HG03095 (cell line): ENCODE measurements around the gene SETD2.
"Not testable (repeated sequence)": the region's sequence is repeated elsewhere in the genome, so short reads cannot be mapped to it uniquely, and the experiment has no call there.

ENCODE experiments used
- ATAC-seq: cut with Tn5 transposase; IDR thresholded peaks from one replicate; pipeline ENCODE4 v1.9.1; 2021; ENCODE audit warnings: moderate library complexity; ENCODE audit not compliant: unreplicated experiment

The SETD2 gene, protein sequence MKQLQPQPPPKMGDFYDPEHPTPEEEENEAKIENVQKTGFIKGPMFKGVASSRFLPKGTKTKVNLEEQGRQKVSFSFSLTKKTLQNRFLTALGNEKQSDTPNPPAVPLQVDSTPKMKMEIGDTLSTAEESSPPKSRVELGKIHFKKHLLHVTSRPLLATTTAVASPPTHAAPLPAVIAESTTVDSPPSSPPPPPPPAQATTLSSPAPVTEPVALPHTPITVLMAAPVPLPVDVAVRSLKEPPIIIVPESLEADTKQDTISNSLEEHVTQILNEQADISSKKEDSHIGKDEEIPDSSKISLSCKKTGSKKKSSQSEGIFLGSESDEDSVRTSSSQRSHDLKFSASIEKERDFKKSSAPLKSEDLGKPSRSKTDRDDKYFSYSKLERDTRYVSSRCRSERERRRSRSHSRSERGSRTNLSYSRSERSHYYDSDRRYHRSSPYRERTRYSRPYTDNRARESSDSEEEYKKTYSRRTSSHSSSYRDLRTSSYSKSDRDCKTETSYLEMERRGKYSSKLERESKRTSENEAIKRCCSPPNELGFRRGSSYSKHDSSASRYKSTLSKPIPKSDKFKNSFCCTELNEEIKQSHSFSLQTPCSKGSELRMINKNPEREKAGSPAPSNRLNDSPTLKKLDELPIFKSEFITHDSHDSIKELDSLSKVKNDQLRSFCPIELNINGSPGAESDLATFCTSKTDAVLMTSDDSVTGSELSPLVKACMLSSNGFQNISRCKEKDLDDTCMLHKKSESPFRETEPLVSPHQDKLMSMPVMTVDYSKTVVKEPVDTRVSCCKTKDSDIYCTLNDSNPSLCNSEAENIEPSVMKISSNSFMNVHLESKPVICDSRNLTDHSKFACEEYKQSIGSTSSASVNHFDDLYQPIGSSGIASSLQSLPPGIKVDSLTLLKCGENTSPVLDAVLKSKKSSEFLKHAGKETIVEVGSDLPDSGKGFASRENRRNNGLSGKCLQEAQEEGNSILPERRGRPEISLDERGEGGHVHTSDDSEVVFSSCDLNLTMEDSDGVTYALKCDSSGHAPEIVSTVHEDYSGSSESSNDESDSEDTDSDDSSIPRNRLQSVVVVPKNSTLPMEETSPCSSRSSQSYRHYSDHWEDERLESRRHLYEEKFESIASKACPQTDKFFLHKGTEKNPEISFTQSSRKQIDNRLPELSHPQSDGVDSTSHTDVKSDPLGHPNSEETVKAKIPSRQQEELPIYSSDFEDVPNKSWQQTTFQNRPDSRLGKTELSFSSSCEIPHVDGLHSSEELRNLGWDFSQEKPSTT (N-terminal part only)

DNA sequence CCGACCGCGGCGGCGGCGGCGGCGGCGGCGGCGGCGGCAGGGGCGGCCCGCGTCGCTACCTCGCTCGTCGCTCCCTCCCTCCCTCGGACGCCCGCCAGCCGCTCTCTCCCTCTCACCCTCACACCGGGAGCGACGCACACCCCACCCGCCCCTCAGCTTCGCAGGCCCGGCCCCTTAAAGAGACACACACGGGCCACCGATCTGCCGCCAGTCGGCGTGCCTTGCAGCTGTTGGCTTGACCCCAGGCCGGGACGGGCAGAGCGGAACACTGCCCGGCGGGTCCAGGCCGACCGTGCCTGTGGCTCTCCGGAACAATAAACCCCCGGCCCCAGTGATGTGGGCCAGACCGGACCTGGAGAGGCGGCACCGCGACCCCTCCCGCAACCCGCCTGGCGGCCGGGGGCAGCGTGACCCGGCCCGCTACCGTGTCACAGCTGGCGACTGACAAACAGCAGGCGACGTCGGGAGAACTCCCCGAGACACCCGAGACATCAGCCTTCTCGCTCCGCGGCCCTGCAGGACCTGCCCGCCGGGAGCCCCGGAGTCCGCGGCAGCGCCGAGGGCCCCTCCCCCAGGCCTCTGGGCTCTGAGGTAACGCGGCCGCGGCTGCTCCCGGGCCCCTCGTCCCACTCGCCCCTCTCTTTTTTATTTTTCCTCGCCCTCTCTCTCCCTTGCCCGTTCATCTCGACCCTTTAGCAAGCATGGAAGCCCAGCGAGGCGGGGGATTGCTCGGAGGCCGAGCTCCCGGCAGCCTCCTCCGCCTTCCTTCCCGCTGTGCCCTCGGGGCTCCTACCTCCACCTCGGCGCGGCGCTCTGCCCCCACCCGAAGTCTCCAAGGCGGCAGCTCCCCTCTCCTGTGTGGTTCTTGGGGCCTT lies at the start of gene SETD2:
SETD2 (minus strand) TSS at position 107 of the 875 bp plus-strand sequence. CDS start 189 bp downstream, outside the sequence.
- peak; percentile 57 for ATAC-seq

DNA sequence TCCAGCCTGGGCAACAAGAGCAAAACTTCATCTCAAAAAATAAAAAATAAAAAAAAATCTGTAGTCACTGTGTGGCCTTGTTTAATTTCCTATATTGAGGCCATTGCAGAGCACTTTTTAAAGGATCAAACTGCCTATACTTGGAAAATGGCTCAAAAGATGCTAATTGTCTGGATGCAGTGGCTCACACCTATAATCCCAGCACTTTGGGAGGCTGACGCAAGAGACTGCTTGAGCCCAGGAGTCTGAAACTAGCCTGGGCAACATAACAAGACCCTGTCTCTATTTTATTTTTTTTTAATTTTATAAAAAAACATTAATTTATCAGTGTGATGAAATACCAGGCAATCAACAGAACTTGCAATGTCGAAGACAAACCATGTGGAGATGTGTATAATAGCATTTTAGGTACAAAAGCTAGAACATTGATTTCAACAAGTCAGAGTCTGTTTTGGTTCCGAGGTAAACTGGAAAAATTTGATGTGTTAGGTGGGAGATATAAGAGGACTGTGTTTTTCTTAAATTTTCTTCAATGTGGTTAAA lies 47.0 kb upstream of the SETD2 start:
- ATAC-seq = no peak

DNA sequence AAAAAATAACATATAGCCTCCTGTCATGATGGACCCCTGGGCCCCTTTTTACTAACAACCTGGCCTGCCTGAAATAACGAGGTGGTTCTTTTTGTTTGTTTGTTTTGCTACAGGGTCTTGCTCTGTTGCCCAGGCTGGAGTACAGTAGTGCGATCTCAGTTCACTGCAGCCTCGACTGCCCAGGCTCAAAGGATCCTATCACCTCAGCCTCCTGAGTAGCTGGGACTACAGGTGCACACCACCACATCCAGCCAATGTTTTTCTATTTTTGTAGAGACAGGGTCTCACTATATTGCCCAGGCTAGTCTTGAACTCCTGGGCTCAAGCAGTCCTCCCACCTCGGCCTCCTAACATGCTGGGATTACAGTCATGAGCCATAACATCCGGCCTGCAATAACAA lies 42.1 kb upstream of the SETD2 start:
- not testable (repeated sequence) for ATAC-seq

DNA sequence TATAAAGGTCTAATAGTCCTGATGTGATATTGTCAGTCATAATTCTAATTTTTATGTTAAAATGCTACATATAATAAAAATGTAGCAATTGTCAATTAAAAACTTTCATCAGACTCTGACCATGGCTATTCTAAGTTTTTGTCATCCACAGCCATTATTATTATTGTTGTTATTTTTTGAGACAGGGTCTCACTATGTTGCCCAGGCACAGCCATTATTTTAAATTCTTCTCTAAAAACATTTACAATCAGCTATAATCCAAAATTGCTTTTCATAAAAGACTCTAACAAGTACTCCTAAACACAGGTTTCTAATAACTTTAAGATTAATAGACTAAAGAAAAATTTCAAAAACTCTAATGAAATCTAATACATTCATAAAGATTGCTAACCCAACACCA lies 41.0 kb upstream of the SETD2 start:
- ATAC-seq = no peak

DNA sequence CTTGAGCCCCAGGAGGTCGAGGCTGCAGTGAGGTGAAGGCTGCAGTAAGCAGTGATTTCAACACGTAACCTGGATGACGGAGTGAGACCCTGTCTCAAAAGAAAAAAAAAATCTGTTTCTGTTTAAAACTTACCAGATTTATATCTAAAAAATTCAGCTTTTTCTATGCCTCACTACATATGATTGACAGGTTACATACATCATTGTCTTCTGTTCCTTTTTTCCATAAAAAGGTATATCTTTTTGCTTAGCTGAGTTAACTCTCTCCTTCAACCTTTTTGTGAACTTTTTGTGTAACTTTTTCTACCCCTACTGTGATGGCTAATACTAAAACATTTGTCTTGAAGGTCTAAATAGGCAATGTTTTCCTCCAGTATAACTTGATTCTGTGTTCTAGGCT lies 38.6 kb upstream of the SETD2 start:
- ATAC-seq = no peak

DNA sequence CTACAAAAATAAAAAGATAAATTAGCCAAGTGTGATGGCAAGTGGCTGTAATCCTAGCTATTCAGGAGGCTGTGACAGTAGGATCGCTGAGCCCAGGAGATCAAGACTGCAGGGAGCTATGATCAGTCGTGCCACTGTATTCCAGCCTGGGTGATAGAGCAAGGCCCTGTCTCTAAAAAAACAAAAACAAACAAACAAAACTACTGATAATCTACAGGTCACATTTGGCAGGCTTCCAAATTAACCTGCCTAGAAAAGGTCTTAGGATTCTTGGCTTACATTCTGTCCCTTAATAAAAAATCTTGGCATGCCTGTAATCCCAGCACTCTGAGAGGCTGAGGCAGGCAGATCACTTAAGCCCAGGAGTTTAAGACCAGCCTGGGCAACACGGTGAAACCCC lies 33.4 kb upstream of the SETD2 start:
- no peak for ATAC-seq

DNA sequence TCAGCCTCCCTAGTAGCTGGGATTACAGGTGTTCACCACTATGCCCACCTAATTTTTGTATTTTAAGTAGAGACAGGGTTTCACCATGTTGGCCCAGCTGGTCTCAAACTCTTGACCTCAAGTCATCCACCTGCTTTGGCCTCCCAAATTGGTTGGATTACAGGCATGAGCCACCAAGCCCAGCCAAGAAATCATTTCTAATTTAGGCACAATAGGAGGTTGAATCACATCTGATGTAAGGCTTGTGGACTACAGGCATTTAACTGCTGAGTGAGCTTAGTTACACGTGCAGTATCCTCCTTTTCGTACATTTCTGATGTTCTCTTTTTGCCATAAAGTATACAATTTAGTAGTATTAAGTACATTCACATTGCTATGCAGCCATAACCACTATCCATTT lies 31.1 kb upstream of the SETD2 start:
- ATAC-seq = no peak

DNA sequence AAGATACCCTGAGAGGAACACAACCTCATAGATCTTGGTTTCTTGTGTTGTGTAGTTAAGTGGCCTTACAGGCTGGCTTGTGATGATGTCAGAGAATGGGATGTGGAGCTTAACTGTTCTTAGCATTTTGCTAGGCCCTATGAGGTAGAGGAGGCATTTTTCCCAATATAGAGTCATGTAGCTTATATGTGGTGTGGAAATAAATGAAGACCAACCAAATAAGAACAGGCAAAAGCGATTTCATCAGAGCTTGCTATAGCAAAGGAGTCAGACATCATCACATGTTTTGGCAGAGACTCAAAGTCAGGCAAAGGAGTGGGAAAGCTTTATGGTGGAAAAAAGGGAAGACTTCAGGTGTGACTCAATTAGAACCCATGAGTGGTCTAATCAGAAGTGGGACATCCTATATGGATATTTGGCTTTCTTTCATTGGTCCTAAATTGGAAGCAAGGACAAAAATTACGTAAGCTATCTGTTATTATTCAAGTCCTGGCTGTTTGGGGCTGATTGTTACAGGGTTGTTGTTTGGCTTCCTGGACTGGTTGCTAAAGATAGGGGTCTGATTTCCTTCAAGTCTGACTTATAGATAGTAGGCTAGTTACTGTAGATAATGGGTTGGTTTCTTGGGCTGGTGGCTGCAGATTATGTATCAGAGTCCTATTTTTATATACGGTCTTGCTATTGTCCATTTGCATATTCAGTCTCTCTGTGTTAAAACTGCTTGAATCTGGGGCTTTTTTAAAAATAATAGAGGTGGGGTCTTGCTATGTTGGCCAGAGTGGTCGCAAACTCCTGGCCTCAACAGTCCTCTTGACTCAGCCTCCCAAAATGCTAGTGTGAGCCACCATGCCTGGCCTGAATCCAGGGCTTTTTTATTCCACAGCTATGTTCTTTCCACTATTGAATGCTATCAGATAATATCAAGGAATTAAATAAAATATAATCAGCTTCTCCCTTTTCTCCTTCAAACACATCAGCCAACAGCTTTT lies 30.3 kb upstream of the SETD2 start:
- no peak for ATAC-seq

DNA sequence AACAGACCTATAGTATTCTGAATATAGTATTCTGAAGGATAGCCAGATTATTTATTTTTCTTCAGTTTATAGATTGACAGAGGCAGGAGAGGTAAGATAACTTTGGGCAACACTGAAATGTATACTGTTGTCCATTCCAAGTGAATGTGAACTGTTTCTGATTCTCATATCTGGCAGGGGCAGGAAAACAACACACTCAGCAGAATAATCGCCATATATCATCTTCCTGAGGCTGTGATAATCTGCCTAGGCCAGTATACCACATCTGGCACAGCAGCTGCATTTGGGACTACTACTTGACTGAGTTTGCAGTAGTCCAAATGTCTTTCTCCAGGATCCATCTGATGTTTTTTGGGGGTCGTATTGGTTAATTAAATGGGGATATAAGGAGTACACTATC lies 22.4 kb upstream of the SETD2 start:
- ATAC-seq = no peak

DNA sequence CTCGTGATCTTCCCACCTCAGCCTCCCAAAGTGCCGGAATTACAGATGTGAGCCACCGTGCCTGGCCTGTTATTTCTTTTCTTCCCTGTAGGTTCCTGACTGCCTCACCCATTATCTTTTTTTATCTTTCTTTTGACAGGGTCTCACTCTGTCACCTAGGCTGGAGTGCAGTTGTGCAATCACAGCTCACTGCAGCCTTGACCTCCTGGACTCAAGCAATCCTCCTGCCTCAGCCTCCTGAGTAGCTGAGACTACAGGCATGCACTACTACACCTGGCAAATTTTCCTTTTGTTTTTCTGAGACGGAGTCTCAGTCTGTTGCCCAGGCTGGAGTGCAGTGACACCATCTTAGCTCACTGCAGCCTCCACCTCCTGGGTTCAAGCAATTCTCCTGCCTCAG lies 17.8 kb upstream of the SETD2 start:
- ATAC-seq = not testable (repeated sequence)

DNA sequence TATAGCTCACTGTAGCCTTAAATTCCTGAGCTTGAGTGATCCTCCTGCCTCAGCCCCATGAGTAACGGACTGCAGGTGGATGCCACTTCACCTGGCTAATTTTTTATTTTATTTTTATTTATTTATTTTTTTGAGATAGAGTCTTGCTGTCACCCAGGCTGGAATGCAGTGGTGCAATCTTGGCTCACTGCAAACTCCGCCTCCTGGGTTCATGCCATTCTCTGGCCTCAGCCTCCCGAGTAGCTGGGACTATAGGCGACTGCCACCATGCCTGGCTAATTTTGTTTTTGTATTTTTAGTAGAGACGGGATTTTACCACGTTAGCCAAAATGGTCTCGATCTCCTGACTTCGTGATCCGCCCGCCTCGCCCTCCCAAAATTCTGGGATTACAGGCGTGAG lies 16.1 kb upstream of the SETD2 start:
- not testable (repeated sequence) for ATAC-seq

DNA sequence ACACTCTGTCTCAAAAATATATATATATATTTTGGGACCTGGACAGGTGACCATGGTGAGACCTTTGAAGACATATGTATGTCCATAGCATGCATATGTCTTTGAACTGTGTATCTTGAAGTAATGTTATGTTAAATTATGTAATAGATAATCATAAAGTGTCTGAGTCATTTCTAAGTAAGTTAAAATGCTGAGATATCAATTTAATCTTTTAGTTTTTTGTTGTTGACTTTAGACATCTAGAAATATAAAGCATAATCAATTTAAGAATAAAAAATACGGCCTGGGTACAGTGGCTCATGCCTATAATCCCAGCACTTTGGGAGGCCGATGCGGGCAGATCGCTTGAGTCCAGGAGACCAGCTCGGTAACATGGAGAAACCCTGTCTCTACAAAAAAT lies 12.7 kb upstream of the SETD2 start:
- no peak for ATAC-seq

DNA sequence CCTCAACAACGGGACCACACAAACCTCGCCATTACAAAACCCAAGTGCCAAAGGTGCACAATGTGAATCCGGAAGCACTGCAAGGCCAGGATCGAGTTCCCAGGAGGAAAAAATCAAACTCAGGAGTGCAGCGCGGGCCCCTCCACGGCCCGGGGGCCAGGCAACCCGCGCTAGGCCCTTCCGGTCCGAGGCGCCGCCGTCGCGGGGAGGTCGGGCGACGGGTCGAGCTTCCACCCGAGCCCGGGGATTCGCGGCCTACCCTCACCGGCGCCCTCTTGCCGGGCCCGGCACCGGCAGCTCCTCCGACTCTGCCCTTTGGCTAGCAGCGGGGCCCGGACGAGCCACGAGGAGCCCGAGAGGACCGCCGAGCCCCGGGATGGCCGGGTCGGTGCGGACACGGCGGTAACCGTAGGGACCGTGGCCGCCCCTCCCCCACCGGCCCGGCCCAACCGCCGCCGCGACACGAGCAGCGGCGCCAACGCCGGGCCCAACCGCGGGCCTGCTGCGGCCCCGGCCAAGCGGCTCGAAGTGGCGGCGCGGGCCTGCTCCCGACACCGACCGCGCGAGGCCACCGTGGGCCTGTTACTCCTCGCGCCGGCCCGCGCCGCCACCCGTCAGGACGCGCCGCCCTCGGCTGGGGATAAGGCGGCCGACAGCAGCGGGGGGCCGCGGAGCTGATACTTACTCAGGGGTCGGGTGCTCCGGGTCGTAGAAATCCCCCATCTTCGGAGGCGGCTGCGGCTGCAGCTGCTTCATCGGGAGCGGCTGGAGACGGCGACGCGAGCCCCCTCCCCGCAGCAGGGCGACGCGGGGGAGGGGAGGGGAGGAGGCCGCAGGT lies 525 bp downstream of the SETD2 start:
- ATAC-seq = peak; percentile 22

DNA sequence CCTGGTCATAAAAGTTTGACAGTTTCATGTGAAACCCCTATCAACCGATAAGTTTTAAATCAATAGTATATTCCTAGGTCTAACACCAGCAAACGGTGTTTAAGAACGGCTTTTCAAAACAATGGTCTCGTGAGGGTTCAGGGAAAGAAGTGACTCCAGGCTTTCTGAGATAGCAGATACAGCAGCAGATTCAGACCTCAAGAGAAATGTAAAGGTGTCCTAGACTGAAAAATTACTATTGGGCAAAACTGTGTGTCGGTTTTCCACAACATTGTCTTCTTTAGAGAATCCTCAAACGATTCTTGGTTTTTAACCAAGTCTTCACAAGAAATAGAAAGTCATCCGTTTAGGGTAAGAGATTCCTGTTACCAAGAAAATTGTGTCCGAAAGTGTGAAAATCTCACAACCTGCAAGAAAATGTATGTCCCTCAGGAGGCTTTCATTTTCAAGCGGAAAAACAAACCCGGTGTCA lies 1.2 kb downstream of the SETD2 start:
- ATAC-seq = no peak

DNA sequence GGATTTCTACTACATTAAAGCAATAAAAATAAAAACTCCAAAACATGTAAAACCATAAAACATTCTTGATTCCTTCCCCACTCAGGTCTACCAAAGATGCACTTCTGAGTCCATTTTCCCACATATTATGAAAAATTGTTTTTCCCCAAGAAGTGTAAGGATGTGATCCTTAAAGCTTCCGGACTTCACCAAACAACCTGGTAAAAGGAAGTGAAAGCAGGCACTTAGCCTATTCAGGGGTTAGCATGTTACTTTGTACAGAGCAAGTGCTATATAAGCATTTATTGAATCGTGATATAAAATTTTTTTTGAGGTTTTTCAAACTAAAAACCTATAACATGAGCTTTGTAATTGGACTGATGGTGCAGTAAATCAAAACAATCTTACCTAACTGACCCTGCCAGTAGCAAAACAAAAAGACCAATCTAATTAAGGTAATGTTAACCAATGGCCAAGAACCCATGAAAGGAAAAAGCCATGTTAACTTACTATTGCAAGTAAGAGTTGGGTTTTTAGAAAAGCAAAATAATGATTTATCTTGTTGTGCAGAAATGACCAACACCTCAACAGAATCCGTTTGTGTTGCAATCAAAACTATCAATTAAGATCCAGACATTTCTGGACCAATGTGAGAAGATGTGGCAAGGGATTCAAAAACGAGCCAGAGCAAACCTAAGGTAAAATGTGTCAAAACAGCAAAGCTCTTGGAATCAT lies 1.8 kb downstream of the SETD2 start:
- ATAC-seq = no peak

DNA sequence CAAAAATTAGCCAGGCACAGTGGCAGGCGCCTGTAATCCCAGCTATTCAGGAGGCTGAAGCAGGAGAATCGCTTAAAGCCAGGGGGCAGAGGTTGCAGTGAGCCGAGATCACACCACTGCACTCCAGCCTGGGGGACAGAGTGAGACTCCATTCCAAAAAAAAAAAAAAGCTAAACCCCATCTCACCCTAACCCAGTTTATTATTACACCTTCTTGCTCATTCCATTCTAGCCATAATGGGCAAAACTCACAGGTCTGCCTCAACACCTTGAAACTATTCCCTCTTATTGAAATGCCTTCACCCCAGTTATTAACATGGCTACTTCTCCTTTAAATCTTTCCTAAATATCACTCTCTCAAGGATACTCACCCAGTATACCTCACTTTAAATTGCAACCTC lies 4.1 kb downstream of the SETD2 start:
- ATAC-seq = no peak

DNA sequence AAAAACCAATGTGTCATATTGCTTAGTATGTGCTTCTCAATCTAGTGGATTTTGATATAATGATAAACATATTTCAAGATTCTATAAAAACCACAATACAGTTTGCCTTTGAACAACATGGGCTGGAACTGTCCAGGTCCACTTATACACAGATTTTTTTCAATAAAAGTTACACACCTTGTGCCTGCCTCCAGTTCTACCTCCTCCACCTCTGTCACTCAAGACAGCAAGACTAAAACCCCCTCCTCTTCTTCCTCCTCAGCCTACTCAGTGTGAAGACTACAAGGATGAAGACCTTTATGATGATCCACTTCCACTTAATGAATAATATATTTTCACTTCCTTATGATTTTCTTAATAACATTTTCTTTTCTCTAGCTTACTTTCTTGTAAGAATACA lies 5.7 kb downstream of the SETD2 start:
- ATAC-seq = no peak
